ENCODE results near the gene CCL20. TPM values are rescaled to one million over a fixed set of nuclear protein-coding genes. Genes with fewer than 3 reads are reported as not detected.

Gene CCL20
- total RNA-seq, 1 donor from 2014 or later, result not detected

DNA sequence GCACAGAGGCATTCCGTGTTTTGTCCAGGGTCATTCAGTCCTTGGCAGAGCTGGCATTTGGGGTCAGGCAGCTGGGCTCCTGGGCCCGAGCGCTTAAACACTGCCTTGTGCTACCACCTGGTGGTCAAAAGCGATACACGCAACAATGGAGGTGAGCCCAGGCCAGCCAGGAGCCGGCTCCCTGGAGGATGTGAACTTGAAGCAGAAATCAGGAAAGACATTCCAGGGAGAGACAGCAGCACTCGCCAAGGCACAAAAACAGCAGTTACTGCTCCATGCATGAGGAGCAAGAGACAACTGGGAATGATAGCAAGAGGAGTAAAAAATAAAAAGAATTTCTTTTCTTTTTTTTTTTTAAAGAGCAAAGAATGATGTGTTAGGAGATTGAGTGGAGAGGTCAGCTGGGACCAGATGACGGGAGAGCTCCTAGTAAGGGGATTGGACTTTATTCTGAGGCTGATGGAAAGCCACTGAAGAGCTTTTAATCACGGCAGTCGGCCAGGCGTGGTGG is 47.2 kb upstream of the CCL20 start:
- Histone ChIP-seq H3K9me3 (ENCODE audit: insufficient read depth, low read depth, low read length) (no peaks in the 10 kb centered on the region), H3K36me3 (ENCODE audit: insufficient read depth, low read length) (no peaks in the 10 kb centered on the region), H3K4me1 (ENCODE audit: insufficient read depth, low read length) (peaks cover 5% of the 10 kb centered on the region), H3K4me2 (ENCODE audit: low read length) (no peak overlapping the region), H3K27me3 (ENCODE audit: insufficient read depth, low read length) (no peaks in the 10 kb centered on the region), H3K27ac (ENCODE audit: low read depth, low read length) (no peak overlapping the region), H2AFZ (ENCODE audit: low read depth, low read length) (no peak overlapping the region), H3K4me3 (ENCODE audit: insufficient read depth, low read depth, low read length) (no peak overlapping the region), H3K79me2 (ENCODE audit: insufficient read depth, low read length) (no peaks in the 10 kb centered on the region), H3K9ac (ENCODE audit: low read length) (no peak overlapping the region), H4K20me1 (ENCODE audit: insufficient read depth, low read length) (no peaks in the 10 kb centered on the region)
- H3K27ac Mint-ChIP-seq (ENCODE audit: unreplicated experiment), result no peak overlapping the region
- H3K27me3 Mint-ChIP-seq (ENCODE audit: low read depth, unreplicated experiment), result no peaks in the 10 kb centered on the region
- DNase-seq (ENCODE audit: low read depth) (peak; percentile 50), FAIRE-seq (no peak)
- TF ChIP-seq EZH2 (IDR thresholded peaks at IDR 0.05; ENCODE audit: insufficient read depth, low read length) (no peak), CTCF (IDR thresholded peaks at IDR 0.05; ENCODE audit: insufficient read depth, low read depth, low read length) (peak; percentile 76)
- H3K4me3 Mint-ChIP-seq (ENCODE audit: unreplicated experiment), result no peak overlapping the region
- no peaks in the 10 kb centered on the region for H3K9me3 Mint-ChIP-seq (ENCODE audit: unreplicated experiment)
- peaks cover 8% of the 10 kb centered on the region for H3K4me1 Mint-ChIP-seq (ENCODE audit: low read depth, unreplicated experiment)
- no peaks in the 10 kb centered on the region for H3K36me3 Mint-ChIP-seq (ENCODE audit: low read depth, unreplicated experiment)

DNA sequence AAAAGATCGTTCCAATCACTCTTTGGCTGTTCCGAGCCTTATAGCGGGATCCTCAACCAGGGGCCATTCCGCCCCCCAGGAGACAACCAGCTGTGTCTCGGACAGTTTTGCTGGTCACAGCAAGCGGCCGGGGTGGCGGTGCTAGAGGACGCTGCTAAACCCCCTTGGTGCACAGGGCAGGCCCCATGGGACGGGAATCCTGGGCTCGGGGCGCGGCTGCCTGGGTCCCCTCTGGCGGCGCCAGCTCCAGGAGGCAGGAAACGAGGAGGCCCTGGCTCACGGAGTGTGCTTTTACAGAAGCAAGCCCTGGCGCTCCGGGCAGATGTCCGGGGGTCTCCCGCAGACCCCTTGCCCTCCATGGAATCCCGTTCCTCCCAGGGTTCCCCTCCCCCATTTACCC is 45.8 kb upstream of the CCL20 start:
- no peak overlapping the region for H3K27ac ChIP-seq (ENCODE audit: low read depth, low read length)
- H3K79me2 ChIP-seq (ENCODE audit: insufficient read depth, low read length), result no peaks in the 10 kb centered on the region
- Mint-ChIP-seq H3K27ac (ENCODE audit: unreplicated experiment) (no peak overlapping the region), H3K4me3 (ENCODE audit: unreplicated experiment) (no peak overlapping the region), H3K4me1 (ENCODE audit: low read depth, unreplicated experiment) (peaks cover 2% of the 10 kb centered on the region), H3K36me3 (ENCODE audit: low read depth, unreplicated experiment) (no peaks in the 10 kb centered on the region), H3K27me3 (ENCODE audit: low read depth, unreplicated experiment) (no peaks in the 10 kb centered on the region), H3K9me3 (ENCODE audit: unreplicated experiment) (no peaks in the 10 kb centered on the region)
- H3K27me3 ChIP-seq (ENCODE audit: insufficient read depth, low read length), result no peaks in the 10 kb centered on the region
- no peak overlapping the region for H3K4me2 ChIP-seq (ENCODE audit: low read length)
- FAIRE-seq (no peak), DNase-seq (ENCODE audit: low read depth) (no peak)
- H3K4me3 ChIP-seq (ENCODE audit: insufficient read depth, low read depth, low read length), result no peak overlapping the region
- no peak overlapping the region for H2AFZ ChIP-seq (ENCODE audit: low read depth, low read length)
- peaks cover 5% of the 10 kb centered on the region for H3K4me1 ChIP-seq (ENCODE audit: insufficient read depth, low read length)
- TF ChIP-seq CTCF (IDR thresholded peaks at IDR 0.05; ENCODE audit: insufficient read depth, low read depth, low read length), result no peak
- no peak for TF ChIP-seq EZH2 (IDR thresholded peaks at IDR 0.05; ENCODE audit: insufficient read depth, low read length)
- H3K36me3 ChIP-seq (ENCODE audit: insufficient read depth, low read length), result no peaks in the 10 kb centered on the region
- H3K9me3 ChIP-seq (ENCODE audit: insufficient read depth, low read depth, low read length), result no peaks in the 10 kb centered on the region
- no peak overlapping the region for H3K9ac ChIP-seq (ENCODE audit: low read length)
- H4K20me1 ChIP-seq (ENCODE audit: insufficient read depth, low read length), result no peaks in the 10 kb centered on the region

DNA sequence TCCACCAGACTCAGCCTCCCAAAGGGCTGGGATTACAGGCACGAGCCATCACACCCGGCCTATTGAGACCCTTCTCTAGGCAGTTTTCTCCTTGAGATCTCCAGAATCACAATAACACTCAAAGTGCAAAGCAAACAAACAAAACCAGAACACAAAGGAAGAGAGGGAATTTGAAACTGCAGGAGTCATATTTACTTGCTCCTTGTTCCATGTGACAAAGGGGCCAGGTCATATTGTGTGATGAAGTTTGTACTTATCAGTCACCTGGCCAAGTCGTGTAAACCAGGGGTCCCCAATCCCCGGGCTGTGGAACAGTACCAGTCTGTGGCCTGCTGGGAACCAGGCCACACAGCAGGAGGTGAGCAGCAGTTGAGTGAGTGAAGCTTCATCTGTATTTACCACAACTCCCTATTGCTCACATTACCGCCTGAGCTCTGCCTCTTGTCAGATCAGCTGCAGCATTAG is 41.4 kb upstream of the CCL20 start:
- TF ChIP-seq CTCF (IDR thresholded peaks at IDR 0.05; ENCODE audit: insufficient read depth, low read depth, low read length) (no peak), EZH2 (IDR thresholded peaks at IDR 0.05; ENCODE audit: insufficient read depth, low read length) (no peak)
- no peaks in the 10 kb centered on the region for H3K79me2 ChIP-seq (ENCODE audit: insufficient read depth, low read length)
- H4K20me1 ChIP-seq (ENCODE audit: insufficient read depth, low read length), result no peaks in the 10 kb centered on the region
- no peak overlapping the region for H3K27ac Mint-ChIP-seq (ENCODE audit: unreplicated experiment)
- H3K4me1 ChIP-seq (ENCODE audit: insufficient read depth, low read length), result no peaks in the 10 kb centered on the region
- no peak overlapping the region for H3K4me3 ChIP-seq (ENCODE audit: insufficient read depth, low read depth, low read length)
- H3K27ac ChIP-seq (ENCODE audit: low read depth, low read length), result no peak overlapping the region
- DNase-seq (ENCODE audit: low read depth) (no peak), FAIRE-seq (no peak)
- no peaks in the 10 kb centered on the region for H3K9me3 Mint-ChIP-seq (ENCODE audit: unreplicated experiment)
- no peaks in the 10 kb centered on the region for H3K4me1 Mint-ChIP-seq (ENCODE audit: low read depth, unreplicated experiment)
- no peak overlapping the region for H3K4me2 ChIP-seq (ENCODE audit: low read length)
- H3K27me3 ChIP-seq (ENCODE audit: insufficient read depth, low read length), result no peaks in the 10 kb centered on the region
- H3K27me3 Mint-ChIP-seq (ENCODE audit: low read depth, unreplicated experiment), result peaks cover 3% of the 10 kb centered on the region
- no peak overlapping the region for H2AFZ ChIP-seq (ENCODE audit: low read depth, low read length)
- H3K36me3 ChIP-seq (ENCODE audit: insufficient read depth, low read length), result no peaks in the 10 kb centered on the region
- no peaks in the 10 kb centered on the region for H3K36me3 Mint-ChIP-seq (ENCODE audit: low read depth, unreplicated experiment)
- H3K4me3 Mint-ChIP-seq (ENCODE audit: unreplicated experiment), result no peak overlapping the region
- H3K9ac ChIP-seq (ENCODE audit: low read length), result no peak overlapping the region
- no peaks in the 10 kb centered on the region for H3K9me3 ChIP-seq (ENCODE audit: insufficient read depth, low read depth, low read length)

All from astrocyte (in vitro differentiated cells and primary cell).